T-helper 1 cell (primary cell): ENCODE data around the gene BLOC1S3.
A peak's percentile ranks its signal among the peaks of the same experiment; 100 is the strongest.

Experiments used
- DNase-seq, 5 donors: peaks; one replicate each; pipeline ENCODE4 v3.0.0-alpha.2; 2012 to 2020
- total RNA-seq, 4 donors: gene quantifications; one replicate each; lab custom pipeline; 2026; lab: John Stamatoyannopoulos, UW

BLOC1S3 gene, protein sequence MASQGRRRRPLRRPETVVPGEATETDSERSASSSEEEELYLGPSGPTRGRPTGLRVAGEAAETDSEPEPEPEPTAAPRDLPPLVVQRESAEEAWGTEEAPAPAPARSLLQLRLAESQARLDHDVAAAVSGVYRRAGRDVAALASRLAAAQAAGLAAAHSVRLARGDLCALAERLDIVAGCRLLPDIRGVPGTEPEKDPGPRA
- 6.2 to 11.4 (median 7.9) reads per million in 4 donors for total RNA-seq

DNA sequence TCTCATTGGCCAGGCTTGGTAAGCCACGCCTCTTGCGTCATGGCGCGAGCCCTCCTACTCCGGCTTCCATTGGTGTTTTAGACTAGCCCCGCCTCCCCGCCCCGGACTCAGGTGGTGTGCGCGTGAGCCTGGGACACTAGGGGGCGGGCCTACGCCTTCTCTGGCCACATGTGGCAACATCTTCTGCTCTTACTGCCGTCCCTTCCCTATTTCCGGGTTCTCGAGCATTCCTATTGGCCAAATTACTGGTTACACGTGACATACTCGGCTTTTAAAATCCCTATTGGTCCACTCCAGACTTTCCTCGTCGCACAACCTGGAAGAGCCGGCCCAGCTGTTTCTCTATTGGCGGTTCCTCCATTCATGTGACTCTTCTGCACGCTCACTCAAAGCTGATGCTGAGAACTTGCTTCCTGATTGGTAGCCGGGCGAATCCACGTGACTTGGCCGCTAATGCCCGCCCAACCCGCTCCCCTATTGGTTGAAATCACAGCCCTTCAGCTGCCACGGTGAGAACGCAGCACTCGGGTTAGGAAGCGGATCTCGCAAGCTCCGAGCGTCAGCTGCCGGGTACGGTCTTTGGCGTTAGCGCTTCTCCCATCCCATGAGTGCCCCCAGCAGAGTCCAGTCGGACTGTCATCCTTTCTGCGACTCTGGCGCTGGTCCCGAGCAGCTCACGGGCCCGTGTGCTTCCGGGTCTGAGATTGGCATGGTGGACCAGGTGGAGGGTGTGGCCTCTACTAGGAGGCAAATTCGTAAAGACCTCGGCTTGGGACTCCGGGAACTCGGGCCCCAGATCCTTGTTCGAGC, at the start of gene BLOC1S3:
Gene BLOC1S3, plus strand, starts transcription at position 523 of the 810 bp plus-strand sequence. CDS start 513 bp downstream, outside the sequence.
- peak; percentile 100 for DNase-seq

DNA sequence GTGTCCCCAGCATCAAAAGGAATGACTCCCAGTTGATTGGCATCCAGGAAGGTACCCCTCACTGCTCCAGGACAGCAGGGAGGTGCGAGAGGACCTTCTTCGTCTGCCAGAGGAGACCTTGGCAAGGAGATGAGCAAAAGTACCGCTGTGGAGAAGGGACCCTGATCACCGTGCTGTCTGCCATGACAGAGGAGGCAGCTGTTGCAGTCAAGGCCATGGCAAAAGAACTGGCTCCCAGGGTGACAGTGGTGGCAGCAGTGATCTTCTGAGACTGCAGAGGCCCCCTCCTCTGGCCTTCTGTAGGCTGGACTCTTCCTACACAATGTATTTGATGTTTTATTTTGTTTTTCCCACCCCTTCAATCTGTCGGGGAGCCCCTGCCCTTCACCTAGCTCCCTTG, 49.8 kb upstream of the BLOC1S3 start:
- DNase-seq = no peak

DNA sequence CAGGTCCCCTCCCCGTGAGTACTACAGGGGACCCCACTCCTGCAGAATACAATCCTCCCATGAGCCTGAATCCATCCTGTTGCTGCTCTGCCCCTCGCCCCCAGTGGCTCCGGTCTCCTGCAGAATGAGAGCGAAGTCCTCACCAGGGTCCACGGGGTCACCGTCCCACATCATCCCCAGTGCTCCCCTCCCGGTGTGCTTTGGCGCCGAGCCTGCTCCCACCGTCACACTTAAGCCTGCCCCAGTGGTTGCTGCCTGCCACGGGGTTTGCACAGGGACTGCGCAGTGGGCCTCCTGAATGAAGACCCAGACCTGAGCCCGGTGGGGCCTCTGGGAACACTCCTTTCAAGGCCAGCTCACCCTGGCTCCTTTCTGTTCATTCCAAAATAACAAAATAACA, 48.3 kb upstream of the BLOC1S3 start:
- no peak for DNase-seq

DNA sequence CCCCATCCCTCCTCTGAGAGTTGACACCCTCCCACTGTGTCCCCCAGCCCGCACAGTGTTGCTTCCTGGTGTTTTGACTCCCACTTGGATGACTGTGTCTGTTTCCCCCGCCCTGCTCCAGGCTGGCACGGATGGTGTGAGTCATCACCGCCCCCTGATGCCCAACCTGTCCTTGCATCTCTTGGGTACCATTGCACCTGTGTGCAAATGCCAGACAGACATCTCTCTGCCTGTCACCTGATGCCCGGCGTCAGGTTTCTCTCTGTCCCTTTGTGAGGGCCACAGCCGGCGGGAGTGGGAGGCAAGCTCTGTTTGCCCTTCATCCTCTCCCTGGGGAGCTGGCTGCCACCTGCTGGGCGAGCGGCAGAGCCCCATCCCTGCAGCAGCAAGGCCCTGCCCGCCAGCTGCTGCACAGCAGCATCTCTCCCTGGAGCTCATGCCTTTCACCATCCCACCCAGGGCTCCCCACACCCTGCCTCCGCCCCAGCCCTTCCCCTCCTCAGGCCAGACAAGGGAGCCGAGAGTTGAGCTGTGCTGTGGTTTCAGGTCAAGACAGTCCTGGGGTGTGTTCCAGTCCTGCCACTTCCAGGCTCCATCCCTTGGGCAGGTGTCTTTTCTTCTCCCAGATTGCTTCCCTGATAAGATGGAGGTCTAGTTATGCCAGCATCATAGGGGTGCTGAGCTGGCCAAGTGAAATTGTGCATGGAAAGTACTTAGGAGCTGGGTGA, 47.5 kb upstream of the BLOC1S3 start:
- no peak for DNase-seq

DNA sequence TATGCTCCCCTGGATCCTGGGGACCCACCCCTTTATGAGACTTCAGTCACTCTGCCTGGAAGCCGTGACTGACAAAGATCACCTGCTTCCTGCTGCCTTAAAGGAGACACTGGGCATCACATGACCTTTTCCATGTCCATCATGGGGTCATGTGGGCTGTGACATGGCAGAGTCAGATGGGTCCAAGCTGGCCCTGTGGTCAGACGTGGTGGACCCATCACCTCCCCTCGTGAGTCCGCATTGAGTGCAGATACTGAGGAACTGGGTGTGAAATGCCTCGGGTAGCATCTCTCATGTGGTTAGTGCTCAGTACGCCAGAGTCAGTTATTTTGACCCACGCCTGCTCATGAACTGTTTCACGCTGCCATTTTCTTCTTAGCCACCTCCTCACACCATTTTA, 44.9 kb upstream of the BLOC1S3 start:
- no peak for DNase-seq

DNA sequence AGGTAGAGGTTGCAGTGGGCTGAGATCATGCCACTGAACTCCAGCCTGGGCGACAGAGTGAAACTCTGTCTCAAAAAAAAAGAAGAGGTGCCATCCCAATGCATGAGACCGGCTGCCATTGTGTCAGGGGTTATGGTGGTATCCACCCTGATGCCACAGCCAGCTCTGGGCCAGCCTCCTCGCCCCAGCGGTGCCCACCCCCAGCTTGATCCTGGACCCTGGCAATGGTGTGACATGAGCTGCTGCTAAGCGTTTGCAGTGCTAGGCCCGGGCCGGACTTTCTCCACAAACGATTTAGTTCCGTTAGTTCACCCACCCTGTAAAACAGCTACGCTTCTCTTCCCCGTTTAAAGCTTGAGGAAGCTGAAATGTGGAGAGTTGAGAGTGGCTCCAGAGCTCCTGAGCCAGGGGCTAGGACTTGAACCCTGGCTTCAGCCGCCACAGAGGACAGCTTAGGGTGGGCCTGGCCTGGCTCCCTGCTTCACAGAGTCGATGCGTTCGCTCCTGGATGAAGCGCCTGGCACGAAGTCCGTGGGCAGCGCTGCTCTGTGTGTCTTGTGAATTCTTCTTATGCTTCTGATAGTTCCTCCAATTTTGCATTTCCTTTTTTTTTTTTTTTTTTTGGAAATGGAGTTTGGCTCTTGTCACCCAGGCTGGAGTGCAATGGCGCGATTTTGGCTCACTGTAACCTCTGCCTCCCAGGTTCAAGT, 43.3 kb upstream of the BLOC1S3 start:
- no peak for DNase-seq

DNA sequence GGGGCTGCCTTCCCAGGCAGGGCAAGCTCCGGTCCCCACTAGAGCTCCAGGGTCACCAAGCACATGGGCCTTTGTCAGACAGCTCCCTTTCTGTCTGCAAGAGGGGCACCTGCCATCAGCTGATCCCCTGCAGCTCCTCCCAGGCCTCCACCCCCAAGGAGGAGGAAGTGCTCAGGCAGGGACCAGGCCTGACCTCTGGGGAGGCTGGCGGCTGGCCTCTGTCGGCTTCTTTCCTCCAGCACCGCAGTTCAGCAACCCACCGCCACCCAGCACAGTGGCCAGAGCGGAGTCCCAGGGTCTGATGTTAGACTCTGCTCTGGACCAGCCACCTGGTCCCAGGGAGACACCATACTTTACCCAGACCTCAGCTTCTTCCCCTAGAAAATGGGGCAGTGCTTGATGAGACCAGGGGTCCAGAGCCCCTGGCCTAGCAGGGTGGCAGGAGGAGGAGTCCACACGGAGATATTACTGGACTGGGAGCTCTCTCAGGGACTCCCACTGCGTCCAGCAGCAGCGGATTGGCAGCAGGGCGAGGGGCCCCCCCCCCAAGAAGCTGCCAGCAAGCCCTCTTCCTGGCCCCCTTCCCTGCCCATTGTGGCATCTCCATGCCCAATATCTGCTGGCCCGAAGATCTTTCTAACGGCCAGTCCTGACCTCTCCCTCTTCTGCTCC, 41.9 kb upstream of the BLOC1S3 start:
- DNase-seq = no peak

DNA sequence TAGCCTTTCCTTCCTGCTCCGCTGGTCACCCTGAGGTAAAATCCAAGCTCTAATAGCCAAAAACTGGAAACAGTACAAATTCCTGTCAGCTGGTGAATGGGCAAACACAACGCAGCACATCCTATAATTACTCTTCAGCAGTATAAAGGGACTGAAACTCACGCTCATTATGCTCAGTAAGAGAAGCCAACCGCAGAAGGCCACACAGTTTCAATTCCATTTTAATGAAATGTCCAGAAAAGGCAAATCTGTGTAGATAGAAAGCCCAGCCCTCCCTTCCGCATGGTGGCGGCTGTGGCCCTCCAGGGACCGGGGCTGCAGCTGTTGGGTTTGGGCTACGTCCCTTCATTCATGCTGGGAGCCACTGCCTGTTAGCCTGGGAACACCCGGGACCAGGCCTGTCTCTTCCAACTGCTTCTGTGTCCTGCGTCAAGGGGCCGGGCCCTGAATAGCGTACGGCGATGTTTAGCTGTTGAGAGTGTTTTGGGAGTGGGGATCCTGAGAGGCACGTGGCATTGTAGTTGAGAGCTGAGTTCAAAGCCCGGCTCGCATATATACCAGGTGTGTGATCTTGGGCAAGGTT, 41.3 kb upstream of the BLOC1S3 start:
- no peak for DNase-seq

DNA sequence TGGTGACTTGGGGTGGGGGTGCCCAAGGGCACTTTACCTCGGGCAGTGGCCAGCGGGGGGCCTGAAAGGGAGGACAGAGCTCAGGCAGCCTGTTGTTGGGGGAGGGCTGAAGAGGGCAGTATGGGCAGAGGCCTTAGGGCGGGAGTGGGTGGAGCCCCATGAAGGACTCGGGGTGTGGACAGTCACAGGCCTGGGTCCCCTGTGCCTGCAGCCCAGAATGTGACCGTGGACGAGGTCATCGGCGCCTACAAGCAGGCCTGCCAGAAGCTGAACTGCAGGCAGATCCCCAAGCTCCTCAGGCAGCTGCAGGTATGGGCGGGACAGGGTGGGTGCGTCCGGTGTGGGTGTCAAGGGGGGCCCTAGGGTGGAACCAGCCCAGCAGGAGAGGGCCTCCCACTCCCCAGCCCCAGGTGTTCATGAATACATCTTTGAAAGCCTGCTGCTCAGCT, 40.3 kb upstream of the BLOC1S3 start:
- DNase-seq = no peak

DNA sequence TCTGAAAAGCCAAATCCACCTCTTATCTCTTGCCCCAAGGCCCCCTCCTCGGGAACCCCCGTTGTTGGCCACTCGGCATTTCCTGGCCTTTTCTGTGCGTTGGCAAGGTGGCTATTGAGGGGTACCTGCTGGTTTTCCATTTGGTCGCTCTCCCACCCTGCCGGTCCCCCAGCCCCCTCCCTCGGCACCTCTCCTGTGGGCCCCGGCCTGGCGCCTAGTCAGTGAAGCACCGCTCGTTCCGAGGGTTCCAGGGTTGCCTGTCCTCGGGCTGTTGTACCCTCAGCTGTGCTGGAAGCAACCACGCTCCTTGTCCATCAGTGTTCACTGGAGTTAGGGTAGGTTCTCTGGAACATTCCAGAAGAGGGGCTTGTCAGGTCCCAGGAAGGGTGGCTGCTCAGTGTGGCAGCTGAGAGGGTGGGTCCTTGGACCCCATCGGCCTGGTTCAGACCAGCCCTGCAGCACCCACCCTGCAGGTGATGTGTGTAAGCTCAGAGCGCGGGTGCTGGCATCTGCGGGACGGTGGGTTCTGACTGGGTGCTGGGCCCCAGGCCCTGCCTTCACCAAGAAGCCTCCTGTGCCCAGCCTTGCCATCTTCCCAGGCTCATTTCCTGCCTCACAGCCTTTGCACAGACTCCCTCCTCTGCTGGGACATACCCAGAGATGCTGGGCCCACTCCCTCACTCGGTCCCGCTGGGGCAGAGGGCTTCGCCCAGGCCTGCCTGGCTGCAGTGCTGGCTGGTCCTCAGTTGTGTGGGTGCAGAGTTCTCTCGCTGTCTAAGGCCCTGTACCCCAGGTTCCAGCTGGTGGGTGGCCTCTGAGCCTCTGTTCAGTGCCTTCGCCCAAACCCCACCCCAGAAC, 39.1 kb upstream of the BLOC1S3 start:
- DNase-seq = no peak

DNA sequence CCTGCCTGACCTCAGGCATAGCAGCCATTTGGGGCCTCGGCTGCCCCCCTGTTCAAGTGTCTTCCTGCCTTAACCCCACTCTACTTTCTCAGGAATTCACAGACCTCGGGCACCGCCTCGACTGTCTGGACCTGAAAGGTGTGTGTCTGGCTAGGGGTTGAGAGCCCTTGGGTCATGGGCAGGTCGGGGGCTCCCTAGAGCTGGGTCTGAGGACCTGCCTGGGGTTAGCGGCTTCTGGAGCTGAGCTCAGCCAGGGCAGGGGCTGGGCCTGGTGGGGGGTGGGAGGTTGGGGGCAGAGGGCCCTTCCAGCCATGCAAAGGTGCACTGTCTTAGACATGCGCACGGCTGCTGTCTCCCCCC, 38.5 kb upstream of the BLOC1S3 start:
- no peak for DNase-seq

DNA sequence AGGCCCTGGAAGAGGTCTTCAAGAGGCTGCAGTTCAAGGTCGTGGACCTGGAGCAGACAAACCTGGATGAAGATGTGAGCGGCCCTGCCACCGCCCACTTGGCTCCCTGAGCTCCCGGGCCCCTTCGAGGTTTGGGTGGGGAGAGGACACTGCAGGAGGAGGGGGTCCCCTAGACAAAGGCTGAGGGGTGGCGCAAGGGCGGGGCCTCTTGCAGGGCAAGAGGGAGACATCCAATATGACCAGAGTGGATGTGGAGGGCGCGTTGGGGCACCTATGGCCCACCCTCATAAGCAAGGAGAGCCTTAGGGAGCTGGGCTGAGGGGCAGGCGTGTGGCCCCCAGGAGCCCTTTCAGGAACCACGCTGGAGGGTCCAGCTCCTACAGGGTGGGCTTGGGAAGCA, 38.1 kb upstream of the BLOC1S3 start:
- DNase-seq = no peak

DNA sequence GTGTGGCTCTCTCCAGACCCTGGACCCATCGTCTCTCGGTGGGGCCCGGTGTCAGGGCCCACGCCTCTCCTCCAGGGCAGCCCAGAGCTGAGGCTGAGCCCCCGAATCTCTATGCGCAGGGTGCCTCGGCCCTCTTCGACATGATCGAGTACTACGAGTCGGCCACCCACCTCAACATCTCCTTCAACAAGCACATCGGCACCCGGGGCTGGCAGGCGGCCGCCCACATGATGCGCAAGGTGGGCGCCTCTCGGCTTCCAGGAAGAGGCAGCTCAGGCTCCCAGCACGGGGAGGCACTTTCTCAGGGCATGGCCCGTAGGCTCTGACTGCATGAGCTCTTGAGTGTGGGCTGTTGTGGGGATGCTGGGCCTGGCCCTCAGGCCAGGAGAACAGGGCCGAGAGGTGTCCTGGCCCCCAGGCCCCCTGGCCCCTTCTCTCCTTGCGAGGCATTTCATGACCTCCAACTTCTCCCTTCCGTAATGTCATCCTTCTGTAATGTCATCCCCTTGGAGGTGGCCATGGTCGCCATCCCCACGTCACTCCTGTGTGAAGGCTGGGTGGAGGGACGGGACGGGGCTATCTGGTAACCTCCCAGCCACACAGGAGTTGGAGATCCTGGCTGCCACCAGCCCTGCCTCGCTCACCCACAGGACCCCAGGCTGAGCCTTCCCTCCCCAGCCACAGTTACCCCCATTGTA, 37.2 kb upstream of the BLOC1S3 start:
- no peak for DNase-seq

DNA sequence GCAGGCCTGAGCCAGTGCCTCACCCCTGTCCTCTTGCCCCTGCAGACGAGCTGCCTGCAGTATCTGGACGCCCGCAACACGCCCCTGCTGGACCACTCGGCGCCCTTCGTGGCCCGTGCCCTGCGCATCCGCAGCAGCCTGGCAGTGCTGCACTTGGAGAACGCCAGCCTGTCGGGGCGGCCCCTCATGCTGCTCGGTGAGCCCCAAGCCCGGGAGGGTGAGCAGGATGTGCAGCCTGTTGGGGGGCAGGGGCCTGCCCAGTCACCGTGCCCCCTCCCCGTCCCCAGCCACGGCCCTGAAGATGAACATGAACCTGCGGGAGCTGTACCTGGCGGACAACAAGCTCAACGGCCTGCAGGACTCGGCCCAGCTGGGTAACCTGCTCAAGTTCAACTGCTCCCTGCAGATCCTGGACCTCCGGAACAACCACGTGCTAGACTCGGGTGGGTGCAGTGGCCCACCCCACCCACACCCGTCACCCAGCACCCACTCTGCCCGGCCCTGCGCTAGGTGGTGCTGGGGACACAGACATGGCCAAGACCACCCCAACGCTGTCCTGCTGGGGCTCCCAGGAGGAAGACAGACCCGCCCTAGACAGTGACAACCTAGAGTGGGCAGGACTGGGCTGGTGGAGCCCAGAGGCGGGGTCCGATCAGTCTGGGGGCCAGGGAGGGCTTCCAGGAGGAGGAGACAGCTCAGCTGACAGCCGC, 36.4 kb upstream of the BLOC1S3 start:
- DNase-seq = no peak

DNA sequence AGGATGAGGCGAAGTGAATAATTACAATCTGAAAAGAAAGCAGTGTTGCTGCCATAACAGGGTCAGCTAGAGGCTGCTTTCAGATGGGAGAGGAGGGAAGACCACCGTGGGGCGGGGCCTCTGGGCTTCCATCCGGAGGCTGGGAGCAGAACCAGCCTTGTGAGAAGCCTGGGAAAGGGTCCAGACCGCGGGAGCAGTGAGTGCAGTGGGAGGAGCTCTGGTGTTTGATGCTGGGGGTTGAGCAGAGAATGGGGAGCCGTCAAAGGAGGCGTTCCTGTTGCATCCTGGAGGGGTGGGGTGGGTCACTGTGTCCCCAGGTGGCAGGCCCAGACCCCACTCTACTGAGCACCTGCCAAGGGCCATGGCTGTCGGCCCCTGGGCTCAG, 35.9 kb upstream of the BLOC1S3 start:
- no peak for DNase-seq

DNA sequence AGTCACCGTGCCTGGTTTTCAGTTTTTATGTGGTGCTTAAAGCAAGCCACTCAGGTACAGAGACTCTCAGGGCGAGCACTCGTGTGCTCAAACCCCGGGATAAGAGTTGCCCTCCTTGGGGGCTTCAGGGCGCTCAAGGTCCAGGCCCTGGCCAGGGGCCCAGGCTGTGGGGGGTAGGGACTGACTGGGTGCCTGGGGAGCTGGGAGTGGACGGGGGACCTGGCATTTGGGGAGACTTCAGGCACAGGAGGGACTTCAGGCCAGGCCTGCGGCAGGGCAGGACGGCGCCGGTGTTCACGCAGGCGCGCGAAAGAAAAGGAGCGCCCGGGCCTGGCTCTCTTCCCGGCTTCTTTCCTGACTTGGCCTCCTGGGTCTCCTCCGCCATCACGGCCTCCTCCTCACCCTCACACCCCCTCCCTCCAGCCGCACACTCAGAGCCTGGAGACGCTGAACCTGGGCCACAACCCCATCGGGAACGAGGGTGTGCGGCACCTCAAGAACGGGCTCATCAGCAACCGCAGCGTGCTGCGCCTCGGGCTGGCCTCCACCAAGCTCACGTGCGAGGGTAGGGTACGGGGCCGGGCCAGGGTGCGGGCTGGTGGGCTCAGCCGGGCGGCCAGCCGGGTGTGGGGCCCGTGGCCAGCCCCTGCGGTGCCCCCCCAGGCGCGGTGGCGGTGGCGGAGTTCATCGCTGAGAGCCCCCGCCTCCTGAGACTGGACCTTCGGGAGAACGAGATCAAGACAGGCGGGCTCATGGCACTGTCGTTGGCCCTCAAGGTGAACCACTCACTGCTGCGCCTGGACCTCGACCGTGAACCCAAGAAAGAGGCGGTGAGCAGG, 33.9 kb upstream of the BLOC1S3 start:
- no peak for DNase-seq

DNA sequence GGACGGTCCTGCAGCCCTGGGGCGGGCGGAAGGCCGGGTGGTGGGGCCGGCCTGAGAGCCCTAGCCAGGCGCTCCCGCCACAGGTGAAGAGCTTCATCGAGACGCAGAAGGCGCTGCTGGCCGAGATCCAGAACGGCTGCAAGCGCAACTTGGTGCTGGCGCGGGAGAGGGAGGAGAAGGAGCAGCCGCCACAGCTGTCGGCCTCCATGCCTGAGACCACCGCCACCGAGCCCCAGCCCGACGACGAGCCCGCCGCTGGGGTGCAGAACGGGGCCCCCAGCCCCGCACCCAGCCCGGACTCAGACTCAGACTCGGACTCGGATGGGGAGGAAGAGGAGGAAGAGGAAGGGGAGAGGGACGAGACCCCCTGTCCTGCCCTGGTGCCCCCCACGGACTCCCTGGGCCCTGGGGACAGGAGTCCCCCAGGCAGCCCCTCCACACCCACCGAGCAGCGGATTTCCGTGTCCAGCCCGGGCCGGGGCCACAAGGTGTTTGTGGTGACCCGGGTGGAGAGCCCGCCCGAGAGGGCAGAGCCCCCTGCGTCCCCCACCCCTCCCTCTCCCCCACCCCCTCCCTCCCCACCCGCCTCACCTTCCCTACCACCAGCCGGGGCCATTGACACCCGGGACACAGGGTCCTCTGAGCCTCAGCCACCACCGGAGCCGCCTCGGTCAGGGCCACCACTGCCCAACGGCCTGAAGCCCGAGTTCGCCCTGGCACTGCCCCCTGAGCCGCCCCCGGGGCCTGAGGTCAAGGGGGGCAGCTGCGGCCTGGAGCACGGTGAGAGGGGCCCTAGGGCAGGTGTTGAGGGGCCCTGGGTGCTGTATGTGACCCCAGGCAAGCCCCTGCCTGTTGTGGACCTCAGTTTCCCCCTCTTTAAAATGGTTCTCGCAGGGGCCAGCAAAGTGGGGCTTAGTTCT, 33.1 kb upstream of the BLOC1S3 start:
- DNase-seq = no peak

DNA sequence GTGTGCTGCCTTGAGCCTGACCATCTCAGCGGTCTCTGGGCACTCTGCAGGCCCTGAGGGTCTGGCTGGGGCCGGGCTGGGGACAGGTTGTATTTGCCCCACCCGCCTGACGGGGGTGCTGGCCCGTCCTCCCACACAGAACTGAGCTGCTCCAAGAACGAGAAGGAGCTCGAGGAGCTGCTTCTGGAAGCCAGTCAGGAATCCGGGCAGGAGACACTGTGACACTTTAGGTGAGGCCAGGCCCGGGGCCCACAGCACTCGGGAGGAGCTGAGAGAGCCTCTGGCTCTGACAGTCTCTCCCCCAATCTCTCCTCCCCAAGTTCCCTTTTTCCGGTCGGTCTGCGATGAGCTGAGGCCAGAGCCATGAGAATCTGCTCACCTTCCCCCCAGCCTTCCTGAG, 32.3 kb upstream of the BLOC1S3 start:
- no peak for DNase-seq
